HepG2 (cell line): ENCODE measurements around the gene NAV2.

Source experiments
- EZH2 ChIP-seq: conservative IDR thresholded peaks from 2 replicates; pipeline ENCODE4 v1.6.1; 2012; ENCODE audit warnings: mild to moderate bottlenecking, low read depth, low read length, moderate library complexity
- NR3C1 ChIP-seq: sonication (generic); formaldehyde crosslinking; IDR thresholded peaks from 2 replicates; pipeline ENCODE4 v1.4.0; 2020; ENCODE audit warnings: missing genetic modification reagents
- POLR2AphosphoS5 ChIP-seq: IDR thresholded peaks from 2 replicates; pipeline ENCODE4 v1.6.1; 2012; ENCODE audit warnings: low read depth, low read length
- RBAK ChIP-seq: sonication (generic); formaldehyde crosslinking; IDR thresholded peaks from 2 replicates; pipeline ENCODE4 v1.5.1; 2020; ENCODE audit warnings: mild to moderate bottlenecking, missing genetic modification reagents
- ZNF253 ChIP-seq: sonication (generic); formaldehyde crosslinking; IDR thresholded peaks from 2 replicates; pipeline ENCODE4 v1.8.0; 2022; ENCODE audit warnings: mild to moderate bottlenecking, missing genetic modification reagents, borderline replicate concordance

DNA sequence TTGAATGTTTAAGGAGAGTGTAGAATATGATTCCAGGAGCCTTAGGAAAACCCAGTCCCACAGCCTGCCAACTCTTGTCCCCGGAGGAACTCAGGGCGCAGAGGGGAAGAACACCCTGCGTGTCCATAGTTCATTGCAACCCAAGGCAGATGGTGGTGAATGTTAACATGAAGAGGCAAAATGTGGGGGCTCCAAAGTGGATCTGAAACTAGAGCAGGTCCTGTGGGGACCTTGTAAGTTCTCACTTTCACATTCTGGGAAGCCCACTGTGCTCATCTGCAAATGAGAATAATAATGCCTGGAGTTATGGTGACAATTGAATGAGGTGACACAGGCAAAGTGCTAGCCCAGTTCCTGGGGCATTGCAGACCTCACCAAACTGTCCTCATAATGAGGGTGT is 246.6 kb downstream of the NAV2 start:
- no peak for TF ChIP-seq ZNF253 (CRISPR knock-in tag)
- TF ChIP-seq NR3C1 (CRISPR knock-in tag): no peak
- TF ChIP-seq EZH2: no peak
- no peak for TF ChIP-seq POLR2AphosphoS5
- TF ChIP-seq RBAK (CRISPR knock-in tag): no peak
